Mesenchymal stem cell (in vitro differentiated cells and primary cell): ENCODE measurements around the gene ASCL3. TPM values are rescaled to one million over a fixed set of nuclear protein-coding genes. Genes with fewer than 3 reads are reported as not detected.

Source experiments
- DNase-seq: peaks from one replicate; pipeline ENCODE4 v3.0.0-alpha.2; 2013
- H2AFZ ChIP-seq: one replicate; pipeline ENCODE4 v1.6.1; 2013; ENCODE audit warnings: low read depth, mild to moderate bottlenecking, control low read depth, inconsistent platforms, low read length, moderate library complexity
- H2AK5ac ChIP-seq: 2 replicates; pipeline ENCODE4 v1.6.1; 2013; ENCODE audit warnings: low read length, moderate library complexity, mild to moderate bottlenecking, inconsistent platforms; ENCODE audit not compliant: severe bottlenecking
- H2BK120ac ChIP-seq: one replicate; pipeline ENCODE4 v1.6.1; 2013; ENCODE audit warnings: low read depth, mild to moderate bottlenecking, inconsistent platforms, low read length, moderate library complexity
- H2BK12ac ChIP-seq, 2 experiments: one replicate each; pipeline ENCODE4 v1.6.1; 2013; ENCODE audit warnings: inconsistent platforms in 2 of 2, low read length in 2 of 2, mild to moderate bottlenecking in 2 of 2, moderate library complexity in 2 of 2, control low read depth in 1 of 2
- H2BK15ac ChIP-seq: one replicate; pipeline ENCODE4 v1.6.1; 2013; ENCODE audit warnings: mild to moderate bottlenecking, low read depth, inconsistent platforms; ENCODE audit not compliant: poor library complexity, severe bottlenecking
- H2BK5ac ChIP-seq: 2 replicates; pipeline ENCODE4 v1.6.1; 2013; ENCODE audit warnings: low read depth, mild to moderate bottlenecking, low read length, control low read depth, inconsistent platforms; ENCODE audit not compliant: poor library complexity, severe bottlenecking
- H3K14ac ChIP-seq, 2 experiments: one replicate each; pipeline ENCODE4 v1.6.1; 2013; ENCODE audit warnings: inconsistent platforms in 2 of 2, low read length in 2 of 2, control low read depth in 1 of 2, mild to moderate bottlenecking in 1 of 2, moderate library complexity in 1 of 2
- H3K18ac ChIP-seq, 2 experiments: one replicate each; pipeline ENCODE4 v1.6.1; 2013; ENCODE audit warnings: inconsistent platforms in 2 of 2, low read length in 2 of 2, control low read depth in 1 of 2, low read depth in 1 of 2, mild to moderate bottlenecking in 1 of 2
- H3K23ac ChIP-seq, 2 experiments: one replicate each; pipeline ENCODE4 v1.6.1; 2013; ENCODE audit warnings: inconsistent platforms in 2 of 2, low read length in 2 of 2, mild to moderate bottlenecking in 2 of 2, moderate library complexity in 2 of 2, control low read depth in 1 of 2
- H3K27ac ChIP-seq: 2 replicates; pipeline ENCODE4 v1.5.1; 2013; ENCODE audit warnings: mild to moderate bottlenecking, moderate library complexity, low read length, control low read depth, inconsistent platforms; ENCODE audit not compliant: poor library complexity, severe bottlenecking
- H3K27me3 ChIP-seq, 2 experiments: 2 replicates each; pipeline versions ENCODE4 v1.6.1 to v1.7.0; 2013; ENCODE audit warnings: low read length in 2 of 2, mild to moderate bottlenecking in 2 of 2, moderate library complexity in 2 of 2, control low read depth in 1 of 2, inconsistent platforms in 1 of 2; ENCODE audit not compliant: control insufficient read depth in 1 of 2, insufficient read depth in 1 of 2
- H3K36me3 ChIP-seq, 2 experiments: 2 replicates each; pipeline versions ENCODE4 v1.6.1 to v1.7.0; 2013; ENCODE audit warnings: low read length in 2 of 2, control low read depth in 1 of 2, inconsistent platforms in 1 of 2, low read depth in 1 of 2, mild to moderate bottlenecking in 1 of 2; ENCODE audit not compliant: insufficient read depth in 2 of 2, control insufficient read depth in 1 of 2
- H3K4ac ChIP-seq, 2 experiments: one replicate each; pipeline ENCODE4 v1.6.1; 2013; ENCODE audit warnings: inconsistent platforms in 2 of 2, low read length in 2 of 2, mild to moderate bottlenecking in 2 of 2, moderate library complexity in 2 of 2, control low read depth in 1 of 2, low read depth in 1 of 2
- H3K4me1 ChIP-seq: 2 replicates; pipeline ENCODE4 v1.6.1; 2013; ENCODE audit warnings: low read depth, low read length, control low read depth; ENCODE audit not compliant: control insufficient read depth, insufficient read depth
- H3K4me2 ChIP-seq: 2 replicates; pipeline ENCODE4 v1.6.1; 2013; ENCODE audit warnings: low read length, mild to moderate bottlenecking, inconsistent platforms; ENCODE audit not compliant: poor library complexity, severe bottlenecking
- H3K4me3 ChIP-seq, 2 experiments: 2 replicates each; pipeline versions ENCODE4 v1.5.1 to v1.7.0; 2013; ENCODE audit warnings: low read length in 2 of 2, mild to moderate bottlenecking in 2 of 2, control low read depth in 1 of 2, low read depth in 1 of 2; ENCODE audit not compliant: insufficient read depth in 1 of 2
- H3K79me1 ChIP-seq: replicated peaks from 2 replicates; pipeline ENCODE4 v1.6.1; 2013; ENCODE audit warnings: mild to moderate bottlenecking, control low read depth, low read length, inconsistent platforms; ENCODE audit not compliant: poor library complexity, severe bottlenecking
- H3K9ac ChIP-seq: 2 replicates; pipeline ENCODE4 v1.7.0; 2013; ENCODE audit warnings: mild to moderate bottlenecking, low read length, moderate library complexity
- H3K9me3 ChIP-seq: 2 replicates; pipeline ENCODE4 v1.7.0; 2013; ENCODE audit warnings: mild to moderate bottlenecking, low read length; ENCODE audit not compliant: control insufficient read depth
- H4K8ac ChIP-seq: one replicate; pipeline ENCODE4 v1.6.1; 2013; ENCODE audit warnings: inconsistent platforms, mild to moderate bottlenecking, low read length, moderate library complexity
- H4K91ac ChIP-seq: one replicate; pipeline ENCODE4 v1.6.1; 2013; ENCODE audit warnings: mild to moderate bottlenecking, low read length, inconsistent platforms
- WGBS: methylation state at CpG from one replicate; pipeline ENCODE4 v1.1.7; 2013; ENCODE audit warnings: mixed read lengths; 5-methylcytosine and 5-hydroxymethylcytosine counted together
- polyA plus RNA-seq, 2 experiments: library from polyadenylated mRNA; stranded (reverse); fragments of 200-250 nt; gene quantifications; one replicate each; pipeline ENCODE4 v1.2.3, GENCODE V29; 2013

The ASCL3 gene
- polyA plus RNA-seq (2013, experiment 1 of 2) = not detected
- not detected for polyA plus RNA-seq (2013, experiment 2 of 2)

GRCh38 chr11:8942518-8943066 lies at the start of gene ASCL3:
TSS of gene ASCL3 (minus strand) at chr11:8943016. CDS start at chr11:8938161, 4,855 bp downstream.
- whole genome bisulfite sequencing = 100% methylated on average over 2 of the region's 5 CpGs
- no peak within 1 kb of the TSS for H3K9ac ChIP-seq
- no peak within 1 kb of the TSS for H3K23ac ChIP-seq
- no peak within 1 kb of the TSS for H3K27ac ChIP-seq
- DNase-seq = no peak
- H2BK12ac ChIP-seq = no peak within 1 kb of the TSS
- no peak within 1 kb of the TSS for H2AFZ ChIP-seq
- no peak within 1 kb of the TSS for H2BK5ac ChIP-seq
- no peaks in the 10 kb centered on the region for H3K4me1 ChIP-seq
- H3K4me2 ChIP-seq = no peak within 1 kb of the TSS
- no peak within 1 kb of the TSS for H4K8ac ChIP-seq
- no peaks in the 10 kb centered on the region for H3K79me1 ChIP-seq
- H3K4me3 ChIP-seq = no peak within 1 kb of the TSS
- no peak within 1 kb of the TSS for H2BK15ac ChIP-seq
- no peak within 1 kb of the TSS for H3K4ac ChIP-seq
- H4K91ac ChIP-seq = no peak within 1 kb of the TSS
- H2AK5ac ChIP-seq = no peak within 1 kb of the TSS
- H2BK120ac ChIP-seq = no peak within 1 kb of the TSS
- H3K18ac ChIP-seq = no peak within 1 kb of the TSS
- no peaks in the 10 kb centered on the region for H3K9me3 ChIP-seq
- H3K36me3 ChIP-seq = peaks cover 0 to 7% of the 10 kb centered on the region in 2 experiments
- H3K14ac ChIP-seq = no peak within 1 kb of the TSS
- H3K27me3 ChIP-seq = peaks cover 0 to 5% of the 10 kb centered on the region in 2 experiments

- Histone ChIP-seq H3K79me1 (no peaks in the 10 kb centered on the region), H3K27ac (no peak overlapping the region), H2BK12ac (no peak overlapping the region), H2AK5ac (no peak overlapping the region), H4K91ac (no peak overlapping the region), H3K4me3 (no peak overlapping the region), H2BK5ac (no peak overlapping the region), H3K18ac (no peak overlapping the region), H2BK120ac (no peak overlapping the region), H4K8ac (no peak overlapping the region), H3K4ac (no peak overlapping the region), H2AFZ (no peak overlapping the region), H3K9me3 (no peaks in the 10 kb centered on the region), H3K23ac (no peak overlapping the region), H3K9ac (peak overlapping the region; percentile 45), H3K4me2 (no peak overlapping the region), H3K36me3 (no peaks in the 10 kb centered on the region), H2BK15ac (no peak overlapping the region), H3K14ac (no peak overlapping the region), H3K4me1 (no peaks in the 10 kb centered on the region), H3K27me3 (no peaks in the 10 kb centered on the region)
- peak; percentile 29 for DNase-seq
- WGBS = no CpG with 5 or more reads among the region's 1 CpG
Observed at GRCh38 chr11:8989453-8989852, 46.6 kb upstream of the ASCL3 start.

GRCh38 chr11:8988329-8989234 lies 45.8 kb upstream of the ASCL3 start:
- Histone ChIP-seq H2BK12ac (no peak overlapping the region), H3K4me2 (no peak overlapping the region), H3K9ac (no peak overlapping the region), H3K14ac (no peak overlapping the region), H2AK5ac (no peak overlapping the region), H4K91ac (no peak overlapping the region), H3K4me3 (no peak overlapping the region), H2BK120ac (no peak overlapping the region), H3K9me3 (no peaks in the 10 kb centered on the region), H3K36me3 (peaks cover 0 to 4% of the 10 kb centered on the region in 2 experiments), H3K79me1 (no peaks in the 10 kb centered on the region), H2BK5ac (no peak overlapping the region), H3K4me1 (no peaks in the 10 kb centered on the region), H3K27me3 (no peaks in the 10 kb centered on the region), H3K4ac (no peak overlapping the region), H3K23ac (no peak overlapping the region), H2AFZ (no peak overlapping the region), H4K8ac (no peak overlapping the region), H3K27ac (no peak overlapping the region), H2BK15ac (no peak overlapping the region), H3K18ac (no peak overlapping the region)
- DNase-seq = peak; percentile 27
- 92% methylated on average over 2 of the region's 3 CpGs for WGBS

GRCh38 chr11:8987446-8987845 lies 44.6 kb upstream of the ASCL3 start:
- Histone ChIP-seq H4K8ac (no peak overlapping the region), H3K79me1 (no peaks in the 10 kb centered on the region), H2AK5ac (no peak overlapping the region), H3K14ac (no peak overlapping the region), H3K4me1 (no peaks in the 10 kb centered on the region), H2BK15ac (no peak overlapping the region), H3K27ac (no peak overlapping the region), H3K36me3 (peaks cover 0 to 11% of the 10 kb centered on the region in 2 experiments), H3K4ac (no peak overlapping the region), H3K4me3 (no peak overlapping the region), H3K9ac (no peak overlapping the region), H4K91ac (no peak overlapping the region), H2BK120ac (no peak overlapping the region), H3K23ac (no peak overlapping the region), H2AFZ (no peak overlapping the region), H2BK12ac (no peak overlapping the region), H3K27me3 (no peaks in the 10 kb centered on the region), H3K18ac (no peak overlapping the region), H2BK5ac (no peak overlapping the region), H3K4me2 (no peak overlapping the region), H3K9me3 (no peaks in the 10 kb centered on the region)
- DNase-seq = no peak
- WGBS = 97% methylated on average over 2 of the region's 2 CpGs
